ENCODE measurements around the gene FBXL16.

- no peak for TF ChIP-seq POLR2AphosphoS5 (IDR thresholded peaks at IDR 0.05)
- TF ChIP-seq, protein P1, sequence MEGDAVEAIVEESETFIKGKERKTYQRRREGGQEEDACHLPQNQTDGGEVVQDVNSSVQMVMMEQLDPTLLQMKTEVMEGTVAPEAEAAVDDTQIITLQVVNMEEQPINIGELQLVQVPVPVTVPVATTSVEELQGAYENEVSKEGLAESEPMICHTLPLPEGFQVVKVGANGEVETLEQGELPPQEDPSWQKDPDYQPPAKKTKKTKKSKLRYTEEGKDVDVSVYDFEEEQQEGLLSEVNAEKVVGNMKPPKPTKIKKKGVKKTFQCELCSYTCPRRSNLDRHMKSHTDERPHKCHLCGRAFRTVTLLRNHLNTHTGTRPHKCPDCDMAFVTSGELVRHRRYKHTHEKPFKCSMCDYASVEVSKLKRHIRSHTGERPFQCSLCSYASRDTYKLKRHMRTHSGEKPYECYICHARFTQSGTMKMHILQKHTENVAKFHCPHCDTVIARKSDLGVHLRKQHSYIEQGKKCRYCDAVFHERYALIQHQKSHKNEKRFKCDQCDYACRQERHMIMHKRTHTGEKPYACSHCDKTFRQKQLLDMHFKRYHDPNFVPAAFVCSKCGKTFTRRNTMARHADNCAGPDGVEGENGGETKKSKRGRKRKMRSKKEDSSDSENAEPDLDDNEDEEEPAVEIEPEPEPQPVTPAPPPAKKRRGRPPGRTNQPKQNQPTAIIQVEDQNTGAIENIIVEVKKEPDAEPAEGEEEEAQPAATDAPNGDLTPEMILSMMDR (IDR thresholded peaks at IDR 0.05) = no peak
- TF ChIP-seq POLR2A (IDR thresholded peaks at IDR 0.05) = no peak
Measured at GRCh38 chr16:730666-731509, 25.3 kb upstream of the FBXL16 start.

Data from breast epithelium (tissue), 3 donors.